Mesothelial cell of epicardium (in vitro differentiated cells): ENCODE measurements around the gene ELOVL2. TPM values are rescaled to one million over a fixed set of nuclear protein-coding genes. Genes with fewer than 3 reads are reported as not detected.

ENCODE experiments used
- DNase-seq, 2 experiments: peaks; one replicate each; pipeline ENCODE4 v3.0.0; 2021; ENCODE audit warnings: low spot score in 2 of 2; ENCODE audit not compliant: unreplicated experiment in 2 of 2
- H3K27ac Mint-ChIP-seq: 2 replicates; pipeline ENCODE4 v1.8.0; 2021; ENCODE audit warnings: mixed read lengths
- H3K27me3 Mint-ChIP-seq: 2 replicates; pipeline ENCODE4 v1.8.0; 2021; ENCODE audit warnings: low read depth, mixed read lengths
- H3K36me3 Mint-ChIP-seq: 2 replicates; pipeline ENCODE4 v1.8.0; 2021; ENCODE audit warnings: mixed read lengths
- H3K4me1 Mint-ChIP-seq: 2 replicates; pipeline ENCODE4 v1.8.0; 2021; ENCODE audit warnings: mixed read lengths
- H3K4me3 Mint-ChIP-seq: 2 replicates; pipeline ENCODE4 v1.8.0; 2021; ENCODE audit warnings: mild to moderate bottlenecking, moderate library complexity, mixed read lengths
- H3K9me3 Mint-ChIP-seq: 2 replicates; pipeline ENCODE4 v1.8.0; 2021; ENCODE audit warnings: mixed read lengths
- CTCF ChIP-seq: fragments of 200-600 bp; sonication (generic); IDR thresholded peaks from one replicate; pipeline ENCODE4 v1.5.0; 2021; ENCODE audit warnings: antibody characterized with exemption; ENCODE audit not compliant: unreplicated experiment
- total RNA-seq: library from RNA; stranded (reverse); gene quantifications from 3 replicates; pipeline ENCODE4 v1.2.1, GENCODE V29; 2021

The ELOVL2 gene
- total RNA-seq, 1 donor from 2014 or later, result 1.6 TPM

- no peak for DNase-seq
- Mint-ChIP-seq H3K9me3 (peaks cover 3% of the 10 kb centered on the region), H3K4me1 (peaks cover 6% of the 10 kb centered on the region), H3K27me3 (no peaks in the 10 kb centered on the region), H3K27ac (no peak overlapping the region), H3K36me3 (peaks cover 14% of the 10 kb centered on the region), H3K4me3 (no peak overlapping the region)
- TF ChIP-seq CTCF, result no peak
Measured at GRCh38 chr6:10979603-10980002, 64.5 kb downstream of the ELOVL2 start.

- H3K9me3 Mint-ChIP-seq, result peaks cover 3% of the 10 kb centered on the region
- H3K27me3 Mint-ChIP-seq, result no peaks in the 10 kb centered on the region
- peaks cover 12% of the 10 kb centered on the region for H3K36me3 Mint-ChIP-seq
- H3K4me3 Mint-ChIP-seq, result no peak overlapping the region
- DNase-seq, result no peak
- no peak for TF ChIP-seq CTCF
- no peak overlapping the region for H3K27ac Mint-ChIP-seq
- peaks cover 6% of the 10 kb centered on the region for H3K4me1 Mint-ChIP-seq
Measured at GRCh38 chr6:10977231-10977968, 66.7 kb downstream of the ELOVL2 start.

GRCh38 chr6:10976571-10976970, 67.5 kb downstream of the ELOVL2 start:
- no peak for DNase-seq
- H3K27ac Mint-ChIP-seq, result no peak overlapping the region
- H3K4me1 Mint-ChIP-seq, result peaks cover 6% of the 10 kb centered on the region
- H3K27me3 Mint-ChIP-seq, result no peaks in the 10 kb centered on the region
- no peak overlapping the region for H3K4me3 Mint-ChIP-seq
- peaks cover 12% of the 10 kb centered on the region for H3K36me3 Mint-ChIP-seq
- peaks cover 3% of the 10 kb centered on the region for H3K9me3 Mint-ChIP-seq
- TF ChIP-seq CTCF, result no peak

- DNase-seq, result no peak
- no peak for TF ChIP-seq CTCF
- Mint-ChIP-seq H3K36me3 (peaks cover 27% of the 10 kb centered on the region), H3K27ac (no peak overlapping the region), H3K9me3 (peaks cover 15% of the 10 kb centered on the region), H3K27me3 (no peaks in the 10 kb centered on the region), H3K4me1 (no peaks in the 10 kb centered on the region), H3K4me3 (no peak overlapping the region)
Measured at GRCh38 chr6:10972196-10972595, 71.9 kb downstream of the ELOVL2 start.

- Mint-ChIP-seq H3K36me3 (peaks cover 28% of the 10 kb centered on the region), H3K4me1 (no peaks in the 10 kb centered on the region), H3K9me3 (peaks cover 22% of the 10 kb centered on the region), H3K4me3 (no peak overlapping the region), H3K27ac (no peak overlapping the region), H3K27me3 (no peaks in the 10 kb centered on the region)
- TF ChIP-seq CTCF, result no peak
- no peak for DNase-seq
Measured at GRCh38 chr6:10970731-10971130, 73.4 kb downstream of the ELOVL2 start.
